Heart left ventricle (tissue), 16 donors: ENCODE measurements around the gene ZNF223. TPM values are rescaled to one million over a fixed set of nuclear protein-coding genes. Genes with fewer than 3 reads are reported as not detected.

Experiments used
- ATAC-seq, 4 donors: fragments of 200-7000 bp; cut with Tn5 transposase; one replicate each; pipeline ENCODE4 v1.9.1; 2020 to 2022; ENCODE audit warnings: moderate library complexity in 4 of 4, mild to moderate bottlenecking in 3 of 4, moderate number of reproducible peaks in 1 of 4
- DNase-seq, 5 donors: peaks; one replicate each; pipeline ENCODE4 v3.0.0-alpha.2; 2020
- H3K27ac ChIP-seq, 12 donors: fragments of 200-600 bp; sonication (generic) in 4 of 12; one replicate each; pipeline versions ENCODE4 v1.5.0 to v1.8.0; 2016 to 2022; ENCODE audit warnings: mild to moderate bottlenecking in 2 of 12
- H3K27me3 ChIP-seq, 9 donors: fragments of 200-600 bp; sonication (generic) in 2 of 9; one replicate each; pipeline versions ENCODE4 v1.5.1 to v1.8.0; 2016 to 2022; ENCODE audit warnings: mild to moderate bottlenecking in 3 of 9
- H3K36me3 ChIP-seq, 9 donors: fragments of 200-600 bp; sonication (generic) in 2 of 9; one replicate each; pipeline versions ENCODE4 v1.5.0 to v1.8.0; 2018 to 2022; ENCODE audit warnings: mild to moderate bottlenecking in 2 of 9
- H3K4me1 ChIP-seq, 12 donors: fragments of 200-600 bp; sonication (generic) in 4 of 12; one replicate each; pipeline versions ENCODE4 v1.5.0 to v1.8.0; 2016 to 2022; ENCODE audit warnings: mild to moderate bottlenecking in 3 of 12
- H3K4me3 ChIP-seq, 12 donors: fragments of 200-600 bp; sonication (generic) in 4 of 12; one replicate each; pipeline versions ENCODE4 v1.5.0 to v1.8.0; 2017 to 2022; ENCODE audit warnings: mild to moderate bottlenecking in 9 of 12, moderate library complexity in 4 of 12
- H3K9me3 ChIP-seq, 12 donors: fragments of 200-600 bp; sonication (generic) in 4 of 12; one replicate each; pipeline versions ENCODE4 v1.5.0 to v1.8.0; 2016 to 2022; ENCODE audit warnings: mild to moderate bottlenecking in 1 of 12
- CTCF ChIP-seq, 12 donors: fragments of 200-600 bp; sonication (generic) in 4 of 12; IDR thresholded peaks; one replicate each; pipeline versions ENCODE4 v1.5.0 to v1.8.0; 2018 to 2022; ENCODE audit warnings: antibody characterized with exemption in 12 of 12, mild to moderate bottlenecking in 5 of 12
- POLR2A ChIP-seq, 2 donors: fragments of 450-650 bp; IDR thresholded peaks; one replicate each; pipeline ENCODE4 v1.6.1; 2017; ENCODE audit warnings: antibody characterized with exemption in 2 of 2, mild to moderate bottlenecking in 2 of 2, moderate library complexity in 2 of 2
- WGBS, 4 donors: extraction: QIAGEN DNeasy Blood & Tissue Kit in 2 of 4; methylation state at CpG; one replicate each; pipeline versions ENCODE4 v1.1.5 to v1.1.7; 2013 to 2018; 5-methylcytosine and 5-hydroxymethylcytosine counted together
- intact Hi-C, 10 donors: fragments of 100-400 bp; cut with DNase I; formaldehyde crosslinking; loops; one replicate each; pipeline versions ENCODE4 v1.11.1 to v1.14.2; 2022
- polyA plus RNA-seq, 2 donors: library from polyadenylated mRNA; stranded (reverse); fragments of 200-250 nt; gene quantifications; one replicate each; pipeline ENCODE4 v1.2.3, GENCODE V29; 2013
- total RNA-seq, 9 donors: library from RNA; depleted of rRNA in 2 of 9; stranded (reverse); fragments of >200 nt in 2 of 9; fragmentation: NEBNext Ultra II Directional in 3 of 9; extraction: Animal tissue kit (Norgen Biotek cat#: 25700) in 3 of 9; gene quantifications; one replicate each; pipeline versions ENCODE4 v1.1.0 to v1.2.4, GENCODE V29; 2016 to 2023
- donor health status: ischemic (EF 13 %, LVEDD 7.1; RV severe dilation, severe dysfunction).
- donor health status: healthy with polysubstance abuse.
- donor health status: DM: no; HTN: yes; CAD: no.
- donor health status: DM: no; HTN: no; CAD: no.
- donor health status: ischemic (EF 25% LVEDD 6.9; RV normal size, moderate dysfunction).
- donor health status: ischemic (EF 25% LVEDD 5.7; RV mildly dilated, moderate dysfunction).
- donor health status: healthy.
- donor health status: DM: yes; HTN: yes; CAD: no.
- donor health status: ischemic (EF 35%, LVEDD 5.7; RV mildly dilated, moderate dysfunction).
- donor health status: nonischemic (EF 11% LVEDD 7.7; RV severe dilation, severe dysfunction).
- donor health status: DM: yes; HTN: yes; CAD: no.
- donor health status: PGD.
- donor health status: ischemic (EF 29% LVEDD 5.4; RV normal size, mild dysfunction).
- donor health status: nonischemic (EF 23%, LVEDD 6.1; RV moderate dilation, normal function).

Gene ZNF223
- total and polyA plus RNA-seq, 11 donors, result 1.7 to 5.1 (median 3.2) TPM

- Histone ChIP-seq H3K27ac (no peak overlapping the region), H3K27me3 (no peaks in the 10 kb centered on the region), H3K36me3 (peaks cover 0 to 48% (median 14%) of the 10 kb centered on the region in 9 donors), H3K4me1 (peaks cover 0 to 14% (median 7%) of the 10 kb centered on the region in 12 donors), H3K9me3 (no peaks in the 10 kb centered on the region), H3K4me3 (no peak overlapping the region)
- 86 to 93% (median 88%) methylated on average over 2 of the region's 2 CpGs for WGBS, 4 donors
- no peak for ATAC-seq
- TF ChIP-seq CTCF (IDR thresholded peaks at IDR 0.05), result no peak
- TF ChIP-seq POLR2A (IDR thresholded peaks at IDR 0.05), result no peak
- DNase-seq, result no peak
- intact Hi-C loops, result no loop called here
These were observed 24.5 kb downstream of the ZNF223 start for GRCh38 chr19:44076325-44076724.

GRCh38 chr19:44092108-44092507 lies 40.3 kb downstream of the ZNF223 start:
- 63 to 81% (median 72%) methylated on average over 4 of the region's 4 CpGs for WGBS, 4 donors
- peaks cover 0 to 17% (median 11%) of the 10 kb centered on the region in 9 donors for H3K36me3 ChIP-seq
- no peak for DNase-seq
- no peak overlapping the region for H3K4me3 ChIP-seq
- TF ChIP-seq CTCF (IDR thresholded peaks at IDR 0.05) (no peak), POLR2A (IDR thresholded peaks at IDR 0.05) (no peak)
- no peak overlapping the region for H3K27ac ChIP-seq
- intact Hi-C loops, result loop anchor here in 3 of 10 donors (5.0 to 10.0 kb wide), 2 partner anchors 87 to 90 kb away; partner anchors contain the start of gene ZNF230 (in 3 of the 3)
- no peak for ATAC-seq
- H3K4me1 ChIP-seq, result peaks cover 0 to 24% (median 11%) of the 10 kb centered on the region in 12 donors
- H3K9me3 ChIP-seq, result no peaks in the 10 kb centered on the region
- H3K27me3 ChIP-seq, result no peaks in the 10 kb centered on the region

- intact Hi-C loops, result loop anchor here in 5 of 10 donors (1.0 to 10.0 kb wide), 8 partner anchors 19 to 92 kb away; partner anchors contain the start of genes ZNF225 (in 5 of the 5), ZNF230 (in 4 of the 5), ZNF223 (in 1 of the 5) and ZNF284 (in 1 of the 5)
- 0 to 1% (median 0%) methylated on average over 41 to 50 of the region's 50 CpGs for WGBS, 4 donors
- H3K4me3 ChIP-seq, result peak within 1 kb of the TSS; percentile 67 to 89 (median 77)
- no peaks in the 10 kb centered on the region for H3K27me3 ChIP-seq
- peak within 1 kb of the TSS in 11 of 12 donors; percentile 51 to 86 (median 76) for H3K27ac ChIP-seq
- H3K9me3 ChIP-seq, result no peaks in the 10 kb centered on the region
- H3K36me3 ChIP-seq, result peaks cover 2 to 29% (median 26%) of the 10 kb centered on the region in 9 donors
- peak; percentile 93 to 95 (median 94) for DNase-seq
- H3K4me1 ChIP-seq, result peaks cover 0 to 24% (median 11%) of the 10 kb centered on the region in 12 donors
- TF ChIP-seq CTCF (IDR thresholded peaks at IDR 0.05), result no peak
- TF ChIP-seq POLR2A (IDR thresholded peaks at IDR 0.05), result peak in 1 of 2 donors; percentile 62
- peak; percentile 95 to 99 (median 99) for ATAC-seq
These were observed 42.3 kb downstream of the ZNF223 start, which contains the start of gene ZNF224 for GRCh38 chr19:44093931-44094765. Gene ZNF224 (plus strand): TSS chr19:44094361. CDS start chr19:44097874, 3,513 bp downstream.

GRCh38 chr19:44107751-44108150 lies 55.9 kb downstream of the ZNF223 start:
- Histone ChIP-seq H3K9me3 (peaks cover 0 to 92% (median 59%) of the 10 kb centered on the region in 12 donors), H3K27me3 (no peaks in the 10 kb centered on the region), H3K27ac (no peak overlapping the region), H3K4me3 (no peak overlapping the region), H3K36me3 (peaks cover 0 to 59% (median 47%) of the 10 kb centered on the region in 9 donors), H3K4me1 (peaks cover 0 to 12% (median 8%) of the 10 kb centered on the region in 12 donors)
- DNase-seq, result no peak
- no peak for ATAC-seq
- no peak for TF ChIP-seq CTCF (IDR thresholded peaks at IDR 0.05)
- TF ChIP-seq POLR2A (IDR thresholded peaks at IDR 0.05), result no peak
- intact Hi-C loops, result loop anchor here in 2 of 10 donors (10.0 kb wide), 1 partner anchor 103 kb away; the partner anchor contains the start of gene ZNF230 (in 2 of the 2)
- 95 to 98% (median 97%) methylated on average over 3 of the region's 3 CpGs for WGBS, 4 donors
